OCI-LY7 (cell line): ENCODE measurements around the gene ITIH4. TPM values are rescaled to one million over a fixed set of nuclear protein-coding genes. Genes with fewer than 3 reads are reported as not detected.

Experiments used
- BruUV-seq: library from RNA; stranded (reverse); fragments of 400-500 nt; replicated peaks from 2 replicates; lab custom pipeline; 2021; lab: Mats Ljungman, UMichigan
- CTCF ChIA-PET: fragments of 300-600 bp; sonication (Branson Sonifier 250); formaldehyde crosslinking; loops from one replicate; lab custom pipeline; 2022; ENCODE audit warnings: antibody characterized with exemption; ENCODE audit not compliant: unreplicated experiment; lab: Charles Lee
- POLR2A ChIA-PET: fragments of 300-600 bp; sonication (Branson Sonifier 250); formaldehyde crosslinking; loops from one replicate; lab custom pipeline; 2022; ENCODE audit warnings: antibody characterized with exemption; lab: Charles Lee
- DNase-seq: peaks from one replicate; pipeline ENCODE4 v3.0.0-alpha.2; 2015; ENCODE audit warnings: low spot score
- H2AFZ ChIP-seq: fragments of 200-600 bp; sonication (generic), shearing (Covaris generic); 2 replicates; pipeline ENCODE4 v1.6.1; 2014; ENCODE audit warnings: mild to moderate bottlenecking, antibody characterized with exemption, low read length, moderate library complexity
- H3K27ac ChIP-seq: fragments of 200-600 bp; sonication (generic); 2 replicates; pipeline ENCODE4 v1.5.1; 2014; ENCODE audit warnings: mixed run types, low read depth, mild to moderate bottlenecking, moderate library complexity, low read length, inconsistent platforms; ENCODE audit not compliant: poor library complexity, severe bottlenecking
- H3K36me3 ChIP-seq: fragments of 200-600 bp; sonication (generic); 2 replicates; pipeline ENCODE4 v1.6.1; 2014; ENCODE audit warnings: mild to moderate bottlenecking, antibody characterized with exemption, low read length, moderate library complexity, mixed read lengths; ENCODE audit not compliant: insufficient read depth
- H3K4me1 ChIP-seq: fragments of 200-600 bp; sonication (generic); 2 replicates; pipeline ENCODE4 v1.5.1; 2014; ENCODE audit warnings: mild to moderate bottlenecking, low read length; ENCODE audit not compliant: insufficient read depth, poor library complexity, severe bottlenecking
- H3K4me2 ChIP-seq: fragments of 200-600 bp; sonication (generic); 2 replicates; pipeline ENCODE4 v1.6.1; 2014; ENCODE audit warnings: mild to moderate bottlenecking, low read length
- H3K4me3 ChIP-seq: fragments of 200-600 bp; sonication (generic); 2 replicates; pipeline ENCODE4 v1.5.1; 2014; ENCODE audit warnings: mild to moderate bottlenecking, low read depth, low read length; ENCODE audit not compliant: poor library complexity, severe bottlenecking
- H3K79me2 ChIP-seq: fragments of 200-600 bp; sonication (generic); 2 replicates; pipeline ENCODE4 v1.6.1; 2016; ENCODE audit warnings: low read depth, mild to moderate bottlenecking, low read length, moderate library complexity, mixed read lengths; ENCODE audit not compliant: insufficient read depth
- H3K9me2 ChIP-seq: fragments of 200-600 bp; sonication (generic); 2 replicates; pipeline ENCODE4 v1.6.1; 2016; ENCODE audit warnings: mild to moderate bottlenecking, low read length, mixed read lengths; ENCODE audit not compliant: insufficient read depth
- H3K9me3 ChIP-seq: fragments of 200-600 bp; sonication (generic); 2 replicates; pipeline ENCODE4 v1.6.1; 2014; ENCODE audit warnings: mild to moderate bottlenecking, mixed run types, low read length, mixed read lengths
- H4K20me1 ChIP-seq: fragments of 200-600 bp; sonication (generic); 2 replicates; pipeline ENCODE4 v1.6.1; 2014; ENCODE audit warnings: mild to moderate bottlenecking, antibody characterized with exemption, low read length, moderate library complexity, mixed read lengths; ENCODE audit not compliant: insufficient read depth
- EZH2phosphoT487 ChIP-seq: fragments of 200-600 bp; sonication (generic); IDR thresholded peaks from 2 replicates; pipeline ENCODE4 v1.6.1; 2018; ENCODE audit warnings: low read depth, borderline replicate concordance, mild to moderate bottlenecking, mixed run types, antibody characterized with exemption, low read length, moderate library complexity, mixed read lengths
- intact Hi-C: fragments of 100-400 bp; cut with micrococcal nuclease; formaldehyde crosslinking; loops from one replicate; pipeline ENCODE4 v1.10.0; 2022; ENCODE audit not compliant: unreplicated experiment
- total RNA-seq, 2 experiments: library from RNA; depleted of rRNA in 1 of 2; stranded (reverse); fragments of >200 nt in 1 of 2; shearing (Covaris generic) in 1 of 2; gene quantifications; 2 replicates each; pipeline ENCODE4 v1.2.3, GENCODE V29; 2014 to 2022
- TF ChIP-seq, protein P1 (sequence below): fragments of 200-600 bp; sonication (generic); conservative IDR thresholded peaks from 2 replicates; pipeline ENCODE4 v1.5.1; 2014; ENCODE audit warnings: mild to moderate bottlenecking, antibody characterized with exemption, low read length, moderate library complexity, mixed read lengths

The ITIH4 gene
- total RNA-seq, 2 experiments from 2014 or later, result 2.1 to 2.2 TPM

DNA sequence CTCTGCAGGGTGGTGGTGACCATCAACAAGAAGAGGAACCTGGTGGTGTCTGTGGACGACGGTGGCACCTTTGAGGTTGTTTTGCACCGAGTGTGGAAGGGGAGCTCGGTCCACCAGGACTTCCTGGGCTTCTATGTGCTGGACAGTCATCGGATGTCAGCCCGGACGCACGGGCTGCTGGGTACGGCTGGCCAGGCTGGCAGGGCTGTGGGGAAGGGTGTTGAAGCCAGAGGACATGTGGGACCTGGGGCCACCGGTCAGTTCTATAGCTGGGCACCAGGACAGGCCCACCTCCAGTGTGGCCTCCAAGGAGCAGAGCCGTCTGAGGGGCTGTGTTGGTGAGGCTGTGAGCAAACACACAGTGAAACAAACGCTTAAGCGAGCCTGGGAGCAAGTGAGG, 39.7 kb downstream of the ITIH4 start:
- ChIA-PET CTCF (no interaction called here), POLR2A (no interaction called here)
- TF ChIP-seq EZH2phosphoT487, result no peak
- TF ChIP-seq, protein P1, sequence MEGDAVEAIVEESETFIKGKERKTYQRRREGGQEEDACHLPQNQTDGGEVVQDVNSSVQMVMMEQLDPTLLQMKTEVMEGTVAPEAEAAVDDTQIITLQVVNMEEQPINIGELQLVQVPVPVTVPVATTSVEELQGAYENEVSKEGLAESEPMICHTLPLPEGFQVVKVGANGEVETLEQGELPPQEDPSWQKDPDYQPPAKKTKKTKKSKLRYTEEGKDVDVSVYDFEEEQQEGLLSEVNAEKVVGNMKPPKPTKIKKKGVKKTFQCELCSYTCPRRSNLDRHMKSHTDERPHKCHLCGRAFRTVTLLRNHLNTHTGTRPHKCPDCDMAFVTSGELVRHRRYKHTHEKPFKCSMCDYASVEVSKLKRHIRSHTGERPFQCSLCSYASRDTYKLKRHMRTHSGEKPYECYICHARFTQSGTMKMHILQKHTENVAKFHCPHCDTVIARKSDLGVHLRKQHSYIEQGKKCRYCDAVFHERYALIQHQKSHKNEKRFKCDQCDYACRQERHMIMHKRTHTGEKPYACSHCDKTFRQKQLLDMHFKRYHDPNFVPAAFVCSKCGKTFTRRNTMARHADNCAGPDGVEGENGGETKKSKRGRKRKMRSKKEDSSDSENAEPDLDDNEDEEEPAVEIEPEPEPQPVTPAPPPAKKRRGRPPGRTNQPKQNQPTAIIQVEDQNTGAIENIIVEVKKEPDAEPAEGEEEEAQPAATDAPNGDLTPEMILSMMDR, result no peak
- Histone ChIP-seq H3K9me2 (no peaks in the 10 kb centered on the region), H3K27ac (no peak overlapping the region), H2AFZ (no peak overlapping the region), H3K36me3 (no peaks in the 10 kb centered on the region), H3K79me2 (no peaks in the 10 kb centered on the region), H3K4me3 (no peak overlapping the region), H4K20me1 (no peaks in the 10 kb centered on the region), H3K4me1 (no peaks in the 10 kb centered on the region), H3K4me2 (no peak overlapping the region), H3K9me3 (no peaks in the 10 kb centered on the region)
- no TSS peak for BruUV-seq
- intact Hi-C loops, result no loop called here
- no peak for DNase-seq

DNA sequence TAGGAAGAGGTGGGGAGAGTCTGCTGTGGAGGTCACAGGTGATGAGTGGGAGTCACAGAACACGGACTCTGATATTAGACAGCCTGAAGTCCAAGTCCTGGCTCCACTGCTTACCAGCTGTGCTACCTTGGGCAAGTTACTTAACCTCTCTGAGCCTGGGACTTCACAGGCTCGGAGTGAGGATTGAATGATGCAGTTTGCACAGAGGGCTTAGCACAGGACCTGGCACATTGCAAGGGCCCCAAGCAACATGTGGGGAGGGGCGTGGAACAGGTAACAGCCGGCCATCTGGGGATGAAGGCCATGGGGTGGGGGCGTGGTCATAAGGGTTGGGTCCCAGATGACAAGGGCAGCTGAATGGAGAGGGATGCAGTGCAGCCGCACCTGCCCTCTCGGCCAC, 40.1 kb downstream of the ITIH4 start:
- Histone ChIP-seq H4K20me1 (no peaks in the 10 kb centered on the region), H2AFZ (no peak overlapping the region), H3K4me3 (no peak overlapping the region), H3K9me2 (no peaks in the 10 kb centered on the region), H3K36me3 (no peaks in the 10 kb centered on the region), H3K4me2 (no peak overlapping the region), H3K9me3 (no peaks in the 10 kb centered on the region), H3K4me1 (no peaks in the 10 kb centered on the region), H3K27ac (no peak overlapping the region), H3K79me2 (no peaks in the 10 kb centered on the region)
- ChIA-PET POLR2A (interaction anchor here (0.6 kb wide), 1 partner anchor 184 kb away, joined by 5 read pairs; no protein-coding TSS in a partner anchor), CTCF (no interaction called here)
- intact Hi-C loops, result no loop called here
- no TSS peak for BruUV-seq
- TF ChIP-seq, protein P1, result no peak
- no peak for TF ChIP-seq EZH2phosphoT487
- DNase-seq, result no peak

DNA sequence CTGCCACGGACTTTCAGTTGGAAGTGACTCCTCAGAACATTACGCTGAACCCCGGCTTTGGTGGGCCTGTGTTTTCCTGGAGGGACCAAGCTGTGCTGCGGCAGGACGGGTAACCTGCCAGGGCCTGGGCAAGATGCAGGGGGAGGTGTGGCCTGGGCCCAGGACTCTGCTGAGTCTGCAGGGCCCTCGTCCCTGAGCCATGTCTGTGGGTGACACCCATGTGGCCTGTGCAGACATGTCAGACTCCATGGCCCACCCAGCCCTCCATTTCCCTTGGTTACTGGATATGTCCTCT, 40.8 kb downstream of the ITIH4 start:
- no peak overlapping the region for H3K4me3 ChIP-seq
- H3K79me2 ChIP-seq, result no peaks in the 10 kb centered on the region
- no peaks in the 10 kb centered on the region for H3K9me3 ChIP-seq
- H3K27ac ChIP-seq, result no peak overlapping the region
- no peaks in the 10 kb centered on the region for H3K4me1 ChIP-seq
- BruUV-seq, result no TSS peak
- CTCF ChIA-PET, result no interaction called here
- no peak overlapping the region for H2AFZ ChIP-seq
- no peak for DNase-seq
- no peak overlapping the region for H3K4me2 ChIP-seq
- no peaks in the 10 kb centered on the region for H3K36me3 ChIP-seq
- TF ChIP-seq, protein P1, result no peak
- no peak for TF ChIP-seq EZH2phosphoT487
- POLR2A ChIA-PET, result interaction anchor here (0.6 kb wide), 1 partner anchor 185 kb away, joined by 5 read pairs; no protein-coding TSS in a partner anchor
- H4K20me1 ChIP-seq, result no peaks in the 10 kb centered on the region
- intact Hi-C loops, result no loop called here
- H3K9me2 ChIP-seq, result no peaks in the 10 kb centered on the region
